Keratinocyte (primary cell): ENCODE measurements around the gene APMAP. TPM values are rescaled to one million over a fixed set of nuclear protein-coding genes. Genes with fewer than 3 reads are reported as not detected.

Experiments used
- DNase-seq: peaks from one replicate; pipeline ENCODE4 v3.0.0-alpha.2; 2011; ENCODE audit warnings: low read depth, missing footprints, low spot score
- FAIRE-seq: peaks from 2 replicates; lab custom pipeline; 2011; peaks lifted over from hg19 to GRCh38; lab: Jason Lieb, UNC
- H2AFZ ChIP-seq: 2 replicates; pipeline ENCODE4 v1.6.0; 2012; ENCODE audit warnings: low read length, control low read depth, inconsistent platforms; ENCODE audit not compliant: control insufficient read depth
- H3K27ac ChIP-seq: 2 replicates; pipeline ENCODE4 v1.5.1; 2011; ENCODE audit warnings: low read length; ENCODE audit not compliant: control insufficient read depth, insufficient read depth
- H3K27me3 ChIP-seq: 3 replicates; pipeline ENCODE4 v1.6.0; 2011; ENCODE audit warnings: low read length; ENCODE audit not compliant: control insufficient read depth, insufficient read depth; ENCODE audit errors: extremely low read depth
- H3K36me3 ChIP-seq, 2 experiments: 2 replicates in 1 of 2; 3 replicates in 1 of 2; pipeline ENCODE4 v1.5.1; 2011; ENCODE audit warnings: low read length in 2 of 2, mild to moderate bottlenecking in 1 of 2; ENCODE audit not compliant: control insufficient read depth in 2 of 2, insufficient read depth in 2 of 2; ENCODE audit errors: extremely low read depth in 1 of 2
- H3K4me1 ChIP-seq: 3 replicates; pipeline ENCODE4 v1.5.1; 2011; ENCODE audit warnings: low read length; ENCODE audit not compliant: control insufficient read depth, insufficient read depth; ENCODE audit errors: extremely low read depth
- H3K4me2 ChIP-seq: 3 replicates; pipeline ENCODE4 v1.6.0; 2011; ENCODE audit warnings: low read depth, low read length; ENCODE audit not compliant: control insufficient read depth, insufficient read depth; ENCODE audit errors: extremely low read depth
- H3K4me3 ChIP-seq, 3 experiments: fragments of 200-600 bp in 1 of 3; sonication (generic) in 1 of 3; 2 replicates in 2 of 3; 3 replicates in 1 of 3; pipeline ENCODE4 v1.5.1; 2011 to 2016; ENCODE audit warnings: low read length in 3 of 3, mild to moderate bottlenecking in 3 of 3, control low read depth in 2 of 3, inconsistent platforms in 1 of 3, low read depth in 1 of 3, mixed read lengths in 1 of 3, mixed run types in 1 of 3, moderate library complexity in 1 of 3; ENCODE audit not compliant: control insufficient read depth in 2 of 3, insufficient read depth in 2 of 3; ENCODE audit errors: extremely low read depth in 1 of 3
- H3K79me2 ChIP-seq: 2 replicates; pipeline ENCODE4 v1.6.0; 2012; ENCODE audit warnings: low read length; ENCODE audit not compliant: control insufficient read depth, insufficient read depth
- H3K9ac ChIP-seq: 3 replicates; pipeline ENCODE4 v1.6.0; 2011; ENCODE audit warnings: low read length; ENCODE audit not compliant: control insufficient read depth, insufficient read depth; ENCODE audit errors: extremely low read depth
- H3K9me1 ChIP-seq: 3 replicates; pipeline ENCODE4 v1.6.0; 2011; ENCODE audit warnings: low read length; ENCODE audit not compliant: control insufficient read depth, insufficient read depth; ENCODE audit errors: extremely low read depth
- H3K9me3 ChIP-seq: 2 replicates; pipeline ENCODE4 v1.5.1; 2012; ENCODE audit warnings: low read depth, low read length; ENCODE audit not compliant: control insufficient read depth
- H4K20me1 ChIP-seq: 3 replicates; pipeline ENCODE4 v1.6.0; 2011; ENCODE audit warnings: low read length; ENCODE audit not compliant: control insufficient read depth, insufficient read depth; ENCODE audit errors: extremely low read depth
- EZH2 ChIP-seq: IDR thresholded peaks from one replicate; pipeline ENCODE4 v1.6.1; 2012; ENCODE audit warnings: inconsistent platforms, mild to moderate bottlenecking, low read length, moderate library complexity
- dilution Hi-C: fragments of 300-500 bp; cut with MboI; formaldehyde crosslinking; loops from one replicate; pipeline ENCODE4 v1.7.0; 2020; ENCODE audit warnings: low sequenced_read_pairs; ENCODE audit not compliant: extremely low pct_ligation_motif_present
- polyA plus RNA-seq, 5 experiments: library from polyadenylated mRNA; depleted of rRNA in 3 of 5; stranded (reverse) in 3 of 5; stranded (forward) in 1 of 5; unstranded in 1 of 5; fragments of >200 nt; gene quantifications; 1 replicate in 1 of 5; 2 replicates in 3 of 5; 3 replicates in 1 of 5; pipeline versions ENCODE4 v1.2.1 to v1.2.3, GENCODE V29; 2011 to 2012; ENCODE audit warnings: missing spikeins in 2 of 5, low read depth in 1 of 5, low replicate concordance in 1 of 5
- TF ChIP-seq, protein P1 (sequence below), 3 experiments: IDR thresholded peaks in 1 of 3; conservative IDR thresholded peaks in 1 of 3; optimal IDR thresholded peaks in 1 of 3; 2 replicates in 2 of 3; 3 replicates in 1 of 3; pipeline versions ENCODE3 to v1.5.1; 2011; ENCODE audit warnings: low read length in 3 of 3, mild to moderate bottlenecking in 3 of 3, moderate library complexity in 2 of 3, control low read depth in 1 of 3, inconsistent platforms in 1 of 3; ENCODE audit not compliant: insufficient read depth in 2 of 3; ENCODE audit errors: extremely low read depth in 1 of 3

Gene APMAP
- polyA plus RNA-seq, 1 donor (not counting 4 experiments of a cell fraction or from before 2014, with no cell fraction given): 48.9 TPM

DNA sequence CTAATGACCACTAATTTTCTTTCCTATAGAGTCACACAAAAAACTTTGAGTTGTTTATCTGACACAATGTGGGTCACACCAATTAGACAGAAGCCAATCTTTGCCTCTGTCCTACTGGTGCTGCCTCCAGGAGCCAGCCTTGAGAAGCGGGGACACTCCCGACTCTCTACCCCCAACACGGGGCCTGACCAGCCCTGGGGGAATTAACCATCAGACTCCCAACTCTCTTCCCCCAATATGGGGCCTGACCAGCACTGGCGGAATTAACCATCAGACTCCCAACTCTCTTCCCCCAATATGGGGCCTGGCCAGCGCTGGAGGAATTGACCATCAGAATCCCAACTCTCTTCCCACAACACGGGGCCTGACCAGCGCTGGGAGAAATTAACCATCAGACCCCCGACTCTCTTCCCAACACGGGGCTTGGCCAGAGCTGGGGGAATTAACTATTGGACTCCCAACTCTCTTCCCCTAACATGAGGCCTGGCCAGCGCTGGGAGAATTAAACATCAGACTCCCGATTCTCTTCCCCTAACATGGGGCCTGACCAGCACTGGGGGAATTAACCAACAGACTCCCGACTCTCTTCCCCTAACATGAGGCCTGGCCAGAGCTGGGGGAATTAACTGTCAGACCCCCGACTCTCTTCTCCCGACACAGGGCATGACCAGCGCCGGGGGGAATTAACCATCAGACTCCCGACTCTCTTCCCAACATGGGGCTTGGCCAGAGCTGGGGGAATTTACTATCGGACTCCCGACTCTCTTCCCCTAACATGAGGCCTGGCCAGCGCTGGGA lies 31.0 kb downstream of the APMAP start:
- DNase-seq (no peak), FAIRE-seq (no peak)
- H3K4me2 ChIP-seq: no peak overlapping the region
- no peaks in the 10 kb centered on the region for H3K9me3 ChIP-seq
- peaks cover 11 to 31% of the 10 kb centered on the region in 2 experiments for H3K36me3 ChIP-seq
- H3K27me3 ChIP-seq: no peaks in the 10 kb centered on the region
- dilution Hi-C loops: no loop called here
- no peak overlapping the region for H3K27ac ChIP-seq
- H2AFZ ChIP-seq: no peak overlapping the region
- H3K4me3 ChIP-seq: no peak overlapping the region
- TF ChIP-seq, protein P1, sequence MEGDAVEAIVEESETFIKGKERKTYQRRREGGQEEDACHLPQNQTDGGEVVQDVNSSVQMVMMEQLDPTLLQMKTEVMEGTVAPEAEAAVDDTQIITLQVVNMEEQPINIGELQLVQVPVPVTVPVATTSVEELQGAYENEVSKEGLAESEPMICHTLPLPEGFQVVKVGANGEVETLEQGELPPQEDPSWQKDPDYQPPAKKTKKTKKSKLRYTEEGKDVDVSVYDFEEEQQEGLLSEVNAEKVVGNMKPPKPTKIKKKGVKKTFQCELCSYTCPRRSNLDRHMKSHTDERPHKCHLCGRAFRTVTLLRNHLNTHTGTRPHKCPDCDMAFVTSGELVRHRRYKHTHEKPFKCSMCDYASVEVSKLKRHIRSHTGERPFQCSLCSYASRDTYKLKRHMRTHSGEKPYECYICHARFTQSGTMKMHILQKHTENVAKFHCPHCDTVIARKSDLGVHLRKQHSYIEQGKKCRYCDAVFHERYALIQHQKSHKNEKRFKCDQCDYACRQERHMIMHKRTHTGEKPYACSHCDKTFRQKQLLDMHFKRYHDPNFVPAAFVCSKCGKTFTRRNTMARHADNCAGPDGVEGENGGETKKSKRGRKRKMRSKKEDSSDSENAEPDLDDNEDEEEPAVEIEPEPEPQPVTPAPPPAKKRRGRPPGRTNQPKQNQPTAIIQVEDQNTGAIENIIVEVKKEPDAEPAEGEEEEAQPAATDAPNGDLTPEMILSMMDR (optimal IDR thresholded peaks at IDR 0.05 in 1 of 3, IDR thresholded peaks at IDR 0.05 in 1 of 3, conservative IDR thresholded peaks at IDR 0.05 in 1 of 3; ENCODE audit: extremely low read depth in 1 of 3, insufficient read depth in 2 of 3, low read length in 3 of 3): no peak
- TF ChIP-seq EZH2: no peak
- no peak overlapping the region for H3K9ac ChIP-seq
- no peaks in the 10 kb centered on the region for H3K79me2 ChIP-seq
- no peaks in the 10 kb centered on the region for H3K4me1 ChIP-seq
- H3K9me1 ChIP-seq: no peaks in the 10 kb centered on the region
- H4K20me1 ChIP-seq: no peaks in the 10 kb centered on the region

DNA sequence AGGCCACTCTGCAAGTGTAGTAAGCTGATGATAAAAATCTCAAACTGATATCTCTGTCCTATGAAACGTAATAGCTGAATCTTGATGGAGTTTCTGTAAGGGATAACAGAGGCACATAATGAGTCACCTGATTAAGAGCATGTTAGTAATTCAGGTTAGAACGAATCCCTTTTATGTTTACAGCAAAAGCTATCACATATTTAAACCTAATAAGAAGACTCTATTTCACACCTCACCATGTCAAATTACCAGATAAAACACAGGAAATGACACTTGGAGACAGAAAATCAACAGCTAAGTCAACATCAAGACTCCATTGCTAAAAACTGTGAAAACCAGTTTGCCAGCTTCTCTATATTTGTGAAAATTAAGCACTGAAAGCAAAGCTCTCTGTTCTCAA lies 31.7 kb downstream of the APMAP start:
- Histone ChIP-seq H3K9me3 (no peaks in the 10 kb centered on the region), H3K79me2 (no peaks in the 10 kb centered on the region), H3K4me2 (no peak overlapping the region), H4K20me1 (no peaks in the 10 kb centered on the region), H3K4me3 (no peak overlapping the region), H3K4me1 (no peaks in the 10 kb centered on the region), H3K9ac (no peak overlapping the region), H3K9me1 (no peaks in the 10 kb centered on the region), H3K36me3 (peaks cover 10 to 31% of the 10 kb centered on the region in 2 experiments), H2AFZ (no peak overlapping the region), H3K27ac (no peak overlapping the region), H3K27me3 (no peaks in the 10 kb centered on the region)
- dilution Hi-C loops: no loop called here
- TF ChIP-seq EZH2: no peak
- FAIRE-seq (no peak), DNase-seq (no peak)
